ENCODE data around the gene MEAF6.

DNA sequence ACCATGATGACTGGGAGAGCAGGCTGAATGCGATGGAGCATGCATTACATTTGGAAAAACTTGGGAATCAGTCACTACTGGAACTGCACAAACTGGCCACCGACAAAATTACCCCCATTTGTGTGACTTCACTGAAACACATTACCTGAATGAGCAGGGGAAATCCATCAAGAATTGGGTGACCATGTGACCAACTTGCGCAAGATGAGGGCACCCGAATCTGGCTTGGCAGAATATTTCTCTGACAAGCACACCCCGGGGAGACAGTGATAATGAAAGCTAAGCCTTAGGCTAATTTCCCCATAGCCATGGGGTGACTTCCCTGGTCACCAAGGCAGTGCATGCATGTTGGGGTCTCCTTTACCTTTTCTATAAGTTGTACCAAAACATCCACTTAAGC is 30.5 kb upstream of the MEAF6 start:
- TF ChIP-seq POLR2AphosphoS5 (IDR thresholded peaks at IDR 0.05; ENCODE audit: low read depth, low read length) (no peak), TAF1 (IDR thresholded peaks at IDR 0.05; ENCODE audit: borderline replicate concordance, low read depth, low read length) (no peak)

Measured in GM12892 (cell line).